ENCODE data around the gene EGLN3. TPM values are rescaled to one million over a fixed set of nuclear protein-coding genes. Genes with fewer than 3 reads are reported as not detected.

EGLN3 gene
- total RNA-seq, 1 donor from 2014 or later = 10.3 TPM

DNA sequence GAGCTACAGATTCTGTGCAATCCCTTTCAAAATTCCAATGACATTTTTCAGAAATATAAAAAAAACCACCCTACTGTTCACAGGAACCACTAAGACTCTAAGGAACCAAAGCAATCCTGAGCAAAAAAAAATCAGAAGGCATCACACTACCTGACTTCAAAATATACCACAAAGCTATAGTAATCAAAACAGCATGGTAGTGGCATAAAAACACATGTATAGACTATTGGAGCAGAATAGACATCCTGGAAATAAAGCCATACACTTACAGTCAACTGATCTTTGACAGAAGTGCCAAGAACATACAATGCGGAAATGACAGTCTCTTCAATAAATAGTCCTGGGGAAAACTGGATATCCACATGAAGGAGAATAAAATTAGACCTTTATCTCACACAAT, 56.5 kb downstream of the EGLN3 start:
- H3K4me3 ChIP-seq = no peak overlapping the region
- H3K4me1 ChIP-seq = no peaks in the 10 kb centered on the region
- H3K36me3 ChIP-seq = no peaks in the 10 kb centered on the region
- H3K9me3 ChIP-seq = no peaks in the 10 kb centered on the region
- no peaks in the 10 kb centered on the region for H3K27me3 ChIP-seq
- intact Hi-C loops (cut with DNase I) = no loop called here
- no peak overlapping the region for H3K27ac ChIP-seq
- no peak for DNase-seq (ENCODE audit: extremely low spot score in 2 of 2)
- no peak for TF ChIP-seq POLR2AphosphoS5 (IDR thresholded peaks at IDR 0.05; ENCODE audit: insufficient read depth in 1 of 2, low read depth in 1 of 2)

- H3K4me3 ChIP-seq = no peak overlapping the region
- no peaks in the 10 kb centered on the region for H3K36me3 ChIP-seq
- intact Hi-C loops (cut with DNase I) = no loop called here
- no peaks in the 10 kb centered on the region for H3K27me3 ChIP-seq
- no peak for TF ChIP-seq POLR2A (IDR thresholded peaks at IDR 0.05)
- TF ChIP-seq POLR2AphosphoS5 (IDR thresholded peaks at IDR 0.05; ENCODE audit: insufficient read depth in 1 of 2, low read depth in 1 of 2) = no peak
- no peak for TF ChIP-seq CTCF (IDR thresholded peaks at IDR 0.05)
- DNase-seq (ENCODE audit: extremely low spot score in 2 of 2) = no peak
- no peaks in the 10 kb centered on the region for H3K9me3 ChIP-seq
- no peak overlapping the region for H3K27ac ChIP-seq
- no peaks in the 10 kb centered on the region for H3K4me1 ChIP-seq
Measured at GRCh38 chr14:33891700-33892099, 59.2 kb downstream of the EGLN3 start.

GRCh38 chr14:33884916-33885315, 66.0 kb downstream of the EGLN3 start:
- Histone ChIP-seq H3K9me3 (no peaks in the 10 kb centered on the region), H3K27me3 (no peaks in the 10 kb centered on the region), H3K27ac (no peak overlapping the region), H3K4me1 (no peaks in the 10 kb centered on the region), H3K36me3 (no peaks in the 10 kb centered on the region), H3K4me3 (no peak overlapping the region)
- TF ChIP-seq CTCF (IDR thresholded peaks at IDR 0.05) (no peak), POLR2A (IDR thresholded peaks at IDR 0.05) (no peak), POLR2AphosphoS5 (IDR thresholded peaks at IDR 0.05; ENCODE audit: insufficient read depth in 1 of 2, low read depth in 1 of 2) (no peak)
- intact Hi-C loops (cut with DNase I) = no loop called here
- DNase-seq (ENCODE audit: extremely low spot score in 2 of 2) = no peak

DNA sequence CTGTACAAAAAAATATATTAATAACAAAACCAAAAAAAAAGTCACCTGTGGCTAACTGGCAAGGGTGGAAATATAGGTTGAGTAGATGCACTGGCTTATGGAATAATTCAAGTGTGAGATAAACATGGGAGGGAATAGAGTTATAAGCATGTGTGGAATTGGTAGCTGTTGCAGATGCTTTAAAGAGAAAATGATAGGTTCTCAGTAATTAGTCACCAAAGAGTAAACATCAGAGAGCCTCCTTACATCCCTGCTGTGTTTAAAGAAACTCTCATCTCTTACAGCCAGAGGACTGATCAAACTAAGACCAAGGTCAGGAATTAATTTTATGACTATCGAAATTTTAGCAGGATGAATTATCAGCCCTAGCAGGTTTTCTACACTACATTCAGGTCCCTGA, 70.5 kb downstream of the EGLN3 start:
- Histone ChIP-seq H3K9me3 (peaks cover 6% of the 10 kb centered on the region), H3K36me3 (no peaks in the 10 kb centered on the region), H3K27me3 (no peaks in the 10 kb centered on the region), H3K4me1 (no peaks in the 10 kb centered on the region), H3K4me3 (no peak overlapping the region), H3K27ac (no peak overlapping the region)
- intact Hi-C loops (cut with DNase I) = no loop called here
- DNase-seq (ENCODE audit: extremely low spot score in 2 of 2) = no peak
- TF ChIP-seq POLR2AphosphoS5 (IDR thresholded peaks at IDR 0.05; ENCODE audit: insufficient read depth in 1 of 2, low read depth in 1 of 2) (no peak), POLR2A (IDR thresholded peaks at IDR 0.05) (no peak), CTCF (IDR thresholded peaks at IDR 0.05) (no peak)

- H3K9me3 ChIP-seq = peaks cover 8% of the 10 kb centered on the region
- intact Hi-C loops (cut with DNase I) = no loop called here
- H3K27me3 ChIP-seq = no peaks in the 10 kb centered on the region
- no peak for DNase-seq (ENCODE audit: extremely low spot score in 2 of 2)
- no peak overlapping the region for H3K4me3 ChIP-seq
- TF ChIP-seq POLR2AphosphoS5 (IDR thresholded peaks at IDR 0.05; ENCODE audit: insufficient read depth in 1 of 2, low read depth in 1 of 2) (no peak), CTCF (IDR thresholded peaks at IDR 0.05) (no peak), POLR2A (IDR thresholded peaks at IDR 0.05) (no peak)
- no peak overlapping the region for H3K27ac ChIP-seq
- no peaks in the 10 kb centered on the region for H3K36me3 ChIP-seq
- H3K4me1 ChIP-seq = no peaks in the 10 kb centered on the region
Measured at GRCh38 chr14:33879684-33880286, 71.1 kb downstream of the EGLN3 start.
